SJCRH30 (cell line): Measurements from ENCODE around the gene SCNN1B. TPM values are rescaled to one million over a fixed set of nuclear protein-coding genes. Genes with fewer than 3 reads are reported as not detected.
"Not testable (repeated sequence)": the region's sequence is repeated elsewhere in the genome, so short reads cannot be mapped to it uniquely, and the experiment has no call there.

Experiments
- DNase-seq, 2 experiments: peaks; one replicate each; pipeline ENCODE4 v3.0.0-alpha.2; 2015 to 2020
- H3K27ac ChIP-seq: fragments of 250-450 bp; sonication (Bioruptor Pico); 2 replicates; pipeline ENCODE4 v1.5.1; 2020; ENCODE audit warnings: mild to moderate bottlenecking, moderate library complexity
- H3K27me3 ChIP-seq: fragments of 250-450 bp; sonication (Bioruptor Pico); 2 replicates; pipeline ENCODE4 v1.5.1; 2020; ENCODE audit warnings: mild to moderate bottlenecking, moderate library complexity
- H3K36me3 ChIP-seq: fragments of 250-450 bp; sonication (Bioruptor Pico); 2 replicates; pipeline ENCODE4 v1.5.1; 2020; ENCODE audit warnings: mild to moderate bottlenecking, moderate library complexity
- H3K4me1 ChIP-seq: fragments of 250-450 bp; sonication (Bioruptor Pico); 2 replicates; pipeline ENCODE4 v1.5.1; 2020; ENCODE audit warnings: mild to moderate bottlenecking, moderate library complexity
- H3K4me3 ChIP-seq: fragments of 250-450 bp; sonication (Bioruptor Pico); 2 replicates; pipeline ENCODE4 v1.5.1; 2020; ENCODE audit warnings: mild to moderate bottlenecking, moderate library complexity
- H3K9me3 ChIP-seq: fragments of 250-450 bp; sonication (Bioruptor Pico); replicated peaks from 2 replicates; pipeline ENCODE4 v1.5.1; 2020; ENCODE audit warnings: mild to moderate bottlenecking, moderate library complexity
- total RNA-seq: library from RNA; depleted of rRNA; stranded (reverse); fragments of >200 nt; shearing (Covaris generic); gene quantifications from 2 replicates; pipeline ENCODE4 v1.2.3, GENCODE V29; 2014

SCNN1B gene
- total RNA-seq, 1 experiment from 2014 or later, result not detected

DNA sequence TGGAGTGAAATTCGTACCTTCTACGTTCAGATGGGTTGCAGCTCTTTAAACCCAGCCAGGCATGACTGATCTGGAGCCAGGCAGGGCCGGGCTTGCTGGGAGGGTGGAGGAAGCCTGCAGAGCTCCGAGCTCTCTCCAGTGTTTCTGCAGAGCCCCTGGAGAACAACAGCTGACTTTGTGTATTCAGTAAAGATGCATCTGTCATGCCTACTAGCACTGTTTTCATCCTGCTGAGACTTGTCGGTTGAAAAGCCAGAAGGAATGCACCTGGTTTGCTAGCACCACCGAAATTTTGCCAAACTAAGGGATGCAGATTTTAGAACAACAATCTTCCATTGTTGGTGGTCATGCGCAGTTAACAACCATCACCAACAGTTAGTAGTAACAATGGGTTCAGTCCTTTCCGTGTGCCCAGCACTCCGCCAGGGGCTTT, 22.4 kb upstream of the SCNN1B start:
- H3K4me3 ChIP-seq, result no peak overlapping the region
- peak; percentile 68 to 80 for DNase-seq
- H3K4me1 ChIP-seq, result peaks cover 4% of the 10 kb centered on the region

GRCh38 chr16:23280483-23280967, 21.6 kb upstream of the SCNN1B start:
- no peaks in the 10 kb centered on the region for H3K36me3 ChIP-seq
- H3K4me1 ChIP-seq, result peaks cover 4% of the 10 kb centered on the region
- no peak for DNase-seq
- H3K27ac ChIP-seq, result no peak overlapping the region
- H3K9me3 ChIP-seq, result no peaks in the 10 kb centered on the region
- H3K4me3 ChIP-seq, result no peak overlapping the region
- no peaks in the 10 kb centered on the region for H3K27me3 ChIP-seq

More for the DNA sequence above, 22.4 kb upstream of the SCNN1B start:
- H3K36me3 ChIP-seq, result no peaks in the 10 kb centered on the region
- no peaks in the 10 kb centered on the region for H3K27me3 ChIP-seq
- H3K27ac ChIP-seq, result no peak overlapping the region
- H3K9me3 ChIP-seq, result no peaks in the 10 kb centered on the region

- H3K4me1 ChIP-seq, result peaks cover 4% of the 10 kb centered on the region
- H3K4me3 ChIP-seq, result no peak overlapping the region
- no peak for DNase-seq
- H3K27ac ChIP-seq, result no peak overlapping the region
- H3K9me3 ChIP-seq, result no peaks in the 10 kb centered on the region
- H3K36me3 ChIP-seq, result no peaks in the 10 kb centered on the region
- no peaks in the 10 kb centered on the region for H3K27me3 ChIP-seq
These were observed 19.5 kb upstream of the SCNN1B start for GRCh38 chr16:23282568-23282967.

DNA sequence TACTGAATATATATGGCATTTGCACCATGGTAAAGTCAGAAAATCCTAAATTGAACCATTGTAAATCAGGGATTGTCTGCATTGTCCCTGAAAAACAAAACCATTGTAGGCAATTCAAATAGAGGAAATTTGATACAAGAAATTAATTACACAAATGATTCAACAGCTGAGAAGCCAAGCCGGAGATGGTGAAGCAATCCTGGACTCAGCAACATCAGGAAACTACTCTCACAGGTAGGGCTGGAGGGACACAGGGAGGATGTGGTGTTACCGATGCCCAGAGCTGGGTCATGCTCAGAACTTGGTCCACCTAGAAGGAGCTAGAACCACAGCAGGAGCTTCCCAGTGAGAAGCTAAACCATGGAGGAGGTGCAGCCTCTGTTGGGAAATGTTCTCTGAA, 18.5 kb upstream of the SCNN1B start:
- Histone ChIP-seq H3K4me3 (no peak overlapping the region), H3K27me3 (no peaks in the 10 kb centered on the region), H3K9me3 (no peaks in the 10 kb centered on the region), H3K27ac (no peak overlapping the region), H3K36me3 (no peaks in the 10 kb centered on the region), H3K4me1 (peaks cover 4% of the 10 kb centered on the region)
- DNase-seq, result no peak

- H3K4me3 ChIP-seq, result no peak overlapping the region
- H3K27ac ChIP-seq, result no peak overlapping the region
- no peaks in the 10 kb centered on the region for H3K27me3 ChIP-seq
- no peaks in the 10 kb centered on the region for H3K9me3 ChIP-seq
- no peaks in the 10 kb centered on the region for H3K36me3 ChIP-seq
- H3K4me1 ChIP-seq, result peaks cover under 1% of the 10 kb centered on the region
- DNase-seq, result no peak
These were observed 17.5 kb upstream of the SCNN1B start for GRCh38 chr16:23284584-23284983.

- H3K36me3 ChIP-seq, result no peaks in the 10 kb centered on the region
- H3K27ac ChIP-seq, result no peak overlapping the region
- no peak for DNase-seq
These were observed 16.0 kb upstream of the SCNN1B start for GRCh38 chr16:23286131-23286532.

DNA sequence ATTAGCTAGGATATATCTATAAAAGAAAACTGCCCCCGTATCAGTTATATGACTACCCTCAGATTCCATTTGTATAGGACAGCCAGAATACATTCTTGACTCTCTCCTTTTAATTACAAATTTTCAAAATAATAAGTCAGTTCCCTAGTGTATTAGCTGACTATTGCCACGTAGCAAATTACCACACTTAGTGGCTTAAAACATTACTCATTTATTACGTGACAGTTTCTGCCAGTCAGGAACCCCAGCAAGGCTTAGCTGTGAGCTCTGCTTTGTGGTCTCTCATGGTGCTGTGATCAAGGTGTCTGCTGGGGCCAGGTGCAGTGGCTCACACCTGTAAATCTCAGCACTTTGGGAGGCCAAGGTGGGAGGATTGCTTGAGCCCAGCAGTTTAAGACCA, 13.9 kb upstream of the SCNN1B start:
- Histone ChIP-seq H3K4me3 (no peak overlapping the region), H3K27ac (no peak overlapping the region), H3K9me3 (no peaks in the 10 kb centered on the region), H3K36me3 (no peaks in the 10 kb centered on the region), H3K4me1 (no peaks in the 10 kb centered on the region), H3K27me3 (no peaks in the 10 kb centered on the region)
- no peak for DNase-seq

More at GRCh38 chr16:23286131-23286532, 16.0 kb upstream of the SCNN1B start:
- H3K9me3 ChIP-seq, result no peaks in the 10 kb centered on the region
- H3K4me3 ChIP-seq, result no peak overlapping the region
- no peaks in the 10 kb centered on the region for H3K27me3 ChIP-seq
- no peaks in the 10 kb centered on the region for H3K4me1 ChIP-seq

- no peaks in the 10 kb centered on the region for H3K36me3 ChIP-seq
- H3K27ac ChIP-seq, result no peak overlapping the region
- H3K4me1 ChIP-seq, result no peaks in the 10 kb centered on the region
- H3K4me3 ChIP-seq, result no peak overlapping the region
- no peaks in the 10 kb centered on the region for H3K27me3 ChIP-seq
- no peaks in the 10 kb centered on the region for H3K9me3 ChIP-seq
- no peak for DNase-seq
These were observed 13.2 kb upstream of the SCNN1B start for GRCh38 chr16:23288726-23289512.

GRCh38 chr16:23290189-23291062, 11.7 kb upstream of the SCNN1B start:
- H3K36me3 ChIP-seq, result no peaks in the 10 kb centered on the region
- H3K27me3 ChIP-seq, result no peaks in the 10 kb centered on the region
- no peaks in the 10 kb centered on the region for H3K9me3 ChIP-seq
- H3K4me1 ChIP-seq, result no peaks in the 10 kb centered on the region
- H3K27ac ChIP-seq, result no peak overlapping the region
- DNase-seq, result no peak
- H3K4me3 ChIP-seq, result no peak overlapping the region

DNA sequence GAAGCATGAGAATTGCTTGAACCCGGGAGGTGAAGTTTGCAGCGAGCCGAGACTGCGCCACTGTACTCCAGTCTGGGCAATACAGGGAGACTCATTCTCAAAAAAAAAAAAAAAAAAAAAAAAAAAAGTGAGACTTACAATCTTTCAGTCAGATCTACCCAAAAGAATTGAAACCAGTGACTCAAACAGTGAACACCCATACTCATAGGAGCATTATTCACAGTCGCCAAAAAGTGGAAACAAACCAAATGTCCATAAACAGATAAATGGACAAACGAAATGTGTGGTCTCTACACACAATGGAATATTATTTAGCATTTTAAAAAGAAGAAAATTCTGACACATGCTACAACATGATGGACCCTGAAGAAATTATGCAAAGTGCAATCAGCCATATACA, 9.1 kb upstream of the SCNN1B start:
- no peaks in the 10 kb centered on the region for H3K9me3 ChIP-seq
- no peak for DNase-seq

DNA sequence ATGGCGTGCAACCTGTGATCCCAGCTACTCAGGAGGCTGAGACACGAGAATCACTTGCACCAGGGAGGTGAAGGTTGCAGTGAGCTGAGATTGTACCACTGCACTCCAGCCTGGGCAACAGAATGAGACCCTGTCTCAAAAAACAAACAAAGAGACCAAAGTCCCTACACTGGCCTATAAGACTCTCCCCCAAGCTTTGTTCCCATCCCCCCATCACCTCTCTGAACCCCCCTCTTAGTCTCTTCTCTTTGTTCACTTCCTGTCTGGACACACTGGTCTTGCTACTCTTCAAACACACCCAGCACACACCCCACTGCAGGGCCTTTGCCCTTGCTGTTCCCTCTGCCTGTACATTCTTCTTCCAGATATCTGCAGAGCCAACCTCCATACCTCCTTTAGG, 7.8 kb upstream of the SCNN1B start:
- no peaks in the 10 kb centered on the region for H3K9me3 ChIP-seq
- H3K4me3 ChIP-seq, result no peak overlapping the region
- H3K27ac ChIP-seq, result no peak overlapping the region
- DNase-seq, result no peak
- H3K4me1 ChIP-seq, result no peaks in the 10 kb centered on the region
- H3K27me3 ChIP-seq, result no peaks in the 10 kb centered on the region
- no peaks in the 10 kb centered on the region for H3K36me3 ChIP-seq

More for the DNA sequence above, 9.1 kb upstream of the SCNN1B start:
- H3K27ac ChIP-seq, result no peak overlapping the region
- H3K27me3 ChIP-seq, result no peaks in the 10 kb centered on the region
- H3K36me3 ChIP-seq, result no peaks in the 10 kb centered on the region
- H3K4me1 ChIP-seq, result no peaks in the 10 kb centered on the region
- H3K4me3 ChIP-seq, result no peak overlapping the region

GRCh38 chr16:23296994-23297393, 5.1 kb upstream of the SCNN1B start:
- no peak overlapping the region for H3K4me3 ChIP-seq
- peak; percentile 21 to 41 for DNase-seq

DNA sequence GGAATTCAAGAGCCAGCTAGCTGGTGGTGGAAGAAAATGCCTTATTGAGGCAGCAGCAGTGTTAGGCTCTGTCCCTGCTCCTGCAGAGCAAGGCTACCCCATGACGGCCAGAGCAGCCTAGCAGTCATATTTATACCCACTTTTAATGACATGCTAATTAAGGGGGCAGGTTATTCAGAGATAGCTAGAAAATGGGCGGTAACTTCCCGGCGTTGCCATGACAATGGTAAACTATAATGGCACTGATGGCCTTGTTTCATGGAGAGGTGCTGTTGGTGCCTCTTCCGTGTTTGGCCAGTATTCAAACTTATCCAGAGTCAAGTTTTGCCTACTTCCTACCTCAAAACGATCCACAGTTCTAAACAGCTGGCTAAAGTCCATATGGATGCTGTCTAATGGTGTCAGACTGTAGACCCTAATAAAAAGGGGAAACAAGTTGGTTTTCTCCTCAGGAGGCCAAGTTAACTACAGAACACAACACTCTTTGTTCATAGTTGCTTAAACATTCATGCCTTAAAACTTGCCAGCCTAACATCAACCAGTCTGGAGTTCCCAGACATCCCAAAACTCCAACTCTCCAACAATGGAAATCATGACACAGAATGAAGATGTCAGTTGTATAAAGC, 3.7 kb upstream of the SCNN1B start:
- Histone ChIP-seq H3K36me3 (no peaks in the 10 kb centered on the region), H3K4me1 (no peaks in the 10 kb centered on the region)

More at GRCh38 chr16:23296994-23297393, 5.1 kb upstream of the SCNN1B start:
- Histone ChIP-seq H3K27ac (no peak overlapping the region), H3K36me3 (no peaks in the 10 kb centered on the region), H3K27me3 (no peaks in the 10 kb centered on the region), H3K9me3 (no peaks in the 10 kb centered on the region), H3K4me1 (no peaks in the 10 kb centered on the region)

DNA sequence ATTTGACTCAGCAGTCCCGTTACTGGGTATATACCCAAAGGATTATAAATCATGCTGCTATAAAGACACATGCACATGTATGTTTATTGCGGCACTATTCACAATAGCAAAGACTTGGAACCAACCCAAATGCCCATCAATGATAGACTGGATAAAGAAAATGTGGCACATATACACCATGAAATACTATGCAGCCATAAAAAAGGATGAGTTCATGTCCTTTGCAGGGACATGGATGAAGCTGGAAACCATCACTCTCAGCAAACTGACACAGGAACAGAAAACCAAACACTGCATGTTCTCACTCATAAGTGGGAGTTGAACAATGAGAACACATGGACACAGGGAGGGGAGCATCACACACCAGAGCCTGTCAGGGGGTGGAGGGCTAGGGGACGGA, 2.3 kb upstream of the SCNN1B start:
- H3K27me3 ChIP-seq, DNase-seq, H3K27ac ChIP-seq, H3K4me1 ChIP-seq, H3K4me3 ChIP-seq, H3K36me3 ChIP-seq, H3K9me3 ChIP-seq: not testable (repeated sequence)

More for the DNA sequence above, 3.7 kb upstream of the SCNN1B start:
- no peaks in the 10 kb centered on the region for H3K9me3 ChIP-seq
- H3K27me3 ChIP-seq, result no peaks in the 10 kb centered on the region
- no peak overlapping the region for H3K4me3 ChIP-seq
- no peak for DNase-seq
- no peak overlapping the region for H3K27ac ChIP-seq
